ENCODE data around the gene ADARB2.

ADARB2 gene

GRCh38 chr10:1315178-1315577 lies 422.1 kb downstream of the ADARB2 start:
- in situ Hi-C loops (cut with MboI; ENCODE audit: low pct_unique_long_range_greater_than_20kb, low sequenced_read_pairs, unreplicated experiment) = no loop called here
- no peak for TF ChIP-seq CTCF (IDR thresholded peaks at IDR 0.05; ENCODE audit: extremely low read depth, insufficient read depth, missing control alignments)
- DNase-seq (ENCODE audit: low spot score) = no peak

- TF ChIP-seq CTCF (IDR thresholded peaks at IDR 0.05; ENCODE audit: extremely low read depth, insufficient read depth, missing control alignments) = no peak
- in situ Hi-C loops (cut with MboI; ENCODE audit: low pct_unique_long_range_greater_than_20kb, low sequenced_read_pairs, unreplicated experiment) = no loop called here
- DNase-seq (ENCODE audit: low spot score) = no peak
Measured at GRCh38 chr10:1311726-1312125, 425.6 kb downstream of the ADARB2 start.

- TF ChIP-seq CTCF (IDR thresholded peaks at IDR 0.05; ENCODE audit: extremely low read depth, insufficient read depth, missing control alignments) = no peak
- in situ Hi-C loops (cut with MboI; ENCODE audit: low pct_unique_long_range_greater_than_20kb, low sequenced_read_pairs, unreplicated experiment) = no loop called here
- DNase-seq (ENCODE audit: low spot score) = no peak
Measured at GRCh38 chr10:1310271-1310789, 427.0 kb downstream of the ADARB2 start.

- TF ChIP-seq CTCF (IDR thresholded peaks at IDR 0.05; ENCODE audit: extremely low read depth, insufficient read depth, missing control alignments) = no peak
- DNase-seq (ENCODE audit: low spot score) = no peak
- in situ Hi-C loops (cut with MboI; ENCODE audit: low pct_unique_long_range_greater_than_20kb, low sequenced_read_pairs, unreplicated experiment) = no loop called here
Measured at GRCh38 chr10:1309617-1310270, 427.6 kb downstream of the ADARB2 start.

GRCh38 chr10:1308962-1309616 lies 428.2 kb downstream of the ADARB2 start:
- no peak for TF ChIP-seq CTCF (IDR thresholded peaks at IDR 0.05; ENCODE audit: extremely low read depth, insufficient read depth, missing control alignments)
- DNase-seq (ENCODE audit: low spot score) = no peak
- in situ Hi-C loops (cut with MboI; ENCODE audit: low pct_unique_long_range_greater_than_20kb, low sequenced_read_pairs, unreplicated experiment) = no loop called here

GRCh38 chr10:1308173-1308961 lies 429.0 kb downstream of the ADARB2 start:
- TF ChIP-seq CTCF (IDR thresholded peaks at IDR 0.05; ENCODE audit: extremely low read depth, insufficient read depth, missing control alignments) = no peak
- in situ Hi-C loops (cut with MboI; ENCODE audit: low pct_unique_long_range_greater_than_20kb, low sequenced_read_pairs, unreplicated experiment) = no loop called here
- no peak for DNase-seq (ENCODE audit: low spot score)
